Bronchial epithelial cell (primary cell): ENCODE measurements around the gene SRP68. TPM values are rescaled to one million over a fixed set of nuclear protein-coding genes. Genes with fewer than 3 reads are reported as not detected.

Source experiments
- DNase-seq: peaks from one replicate; pipeline ENCODE4 v3.0.0-alpha.2; 2010; ENCODE audit warnings: low read depth
- FAIRE-seq: peaks from 2 replicates; lab custom pipeline; 2011; peaks lifted over from hg19 to GRCh38; lab: Jason Lieb, UNC
- H3K27me3 ChIP-seq: 2 replicates; pipeline ENCODE4 v1.5.1; 2011; ENCODE audit warnings: low read length; ENCODE audit not compliant: control insufficient read depth, insufficient read depth
- H3K36me3 ChIP-seq: 2 replicates; pipeline ENCODE4 v1.5.1; 2011; ENCODE audit warnings: low read length; ENCODE audit not compliant: control insufficient read depth, insufficient read depth
- H3K4me3 ChIP-seq: 2 replicates; pipeline ENCODE4 v1.5.1; 2011; ENCODE audit warnings: mild to moderate bottlenecking, low read depth, low read length, control low read depth
- total RNA-seq: library from RNA; depleted of rRNA; stranded (reverse); fragments of >200 nt; gene quantifications from 2 replicates; pipeline ENCODE4 v1.2.1, GENCODE V29; 2014
- TF ChIP-seq, protein P1 (sequence below): IDR thresholded peaks from 2 replicates; pipeline ENCODE4 v1.5.1; 2011; ENCODE audit warnings: mild to moderate bottlenecking, moderate library complexity, low read length, control low read depth, inconsistent platforms; ENCODE audit not compliant: insufficient read depth, severe bottlenecking

Gene SRP68
- total RNA-seq, 1 donor from 2014 or later, result 42.9 TPM

DNA sequence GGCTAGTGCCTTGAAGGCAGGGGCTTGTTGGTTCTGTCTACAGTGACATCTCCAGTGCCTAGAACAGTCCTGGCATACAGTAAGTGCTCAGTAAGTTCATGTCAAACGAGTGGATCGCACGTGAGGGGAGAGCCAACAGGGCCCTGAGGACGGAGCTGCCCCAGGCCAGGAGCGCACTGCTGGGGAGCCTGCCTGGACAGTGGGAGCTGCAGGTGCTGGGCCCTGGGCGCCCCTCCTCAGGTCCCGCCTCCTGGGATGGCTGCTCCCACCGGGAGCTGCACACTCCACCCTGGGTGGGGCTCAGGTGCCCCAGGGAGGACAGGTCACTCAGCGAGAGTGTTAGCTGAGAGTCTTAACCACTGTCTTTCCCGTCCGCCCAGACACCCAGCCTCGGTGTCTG is 47.0 kb downstream of the SRP68 start:
- DNase-seq, result no peak
- Histone ChIP-seq H3K4me3 (peak overlapping the region; percentile 73), H3K36me3 (peaks cover 17% of the 10 kb centered on the region), H3K27me3 (no peaks in the 10 kb centered on the region)
- FAIRE-seq, result peak; percentile 87
- TF ChIP-seq, protein P1, sequence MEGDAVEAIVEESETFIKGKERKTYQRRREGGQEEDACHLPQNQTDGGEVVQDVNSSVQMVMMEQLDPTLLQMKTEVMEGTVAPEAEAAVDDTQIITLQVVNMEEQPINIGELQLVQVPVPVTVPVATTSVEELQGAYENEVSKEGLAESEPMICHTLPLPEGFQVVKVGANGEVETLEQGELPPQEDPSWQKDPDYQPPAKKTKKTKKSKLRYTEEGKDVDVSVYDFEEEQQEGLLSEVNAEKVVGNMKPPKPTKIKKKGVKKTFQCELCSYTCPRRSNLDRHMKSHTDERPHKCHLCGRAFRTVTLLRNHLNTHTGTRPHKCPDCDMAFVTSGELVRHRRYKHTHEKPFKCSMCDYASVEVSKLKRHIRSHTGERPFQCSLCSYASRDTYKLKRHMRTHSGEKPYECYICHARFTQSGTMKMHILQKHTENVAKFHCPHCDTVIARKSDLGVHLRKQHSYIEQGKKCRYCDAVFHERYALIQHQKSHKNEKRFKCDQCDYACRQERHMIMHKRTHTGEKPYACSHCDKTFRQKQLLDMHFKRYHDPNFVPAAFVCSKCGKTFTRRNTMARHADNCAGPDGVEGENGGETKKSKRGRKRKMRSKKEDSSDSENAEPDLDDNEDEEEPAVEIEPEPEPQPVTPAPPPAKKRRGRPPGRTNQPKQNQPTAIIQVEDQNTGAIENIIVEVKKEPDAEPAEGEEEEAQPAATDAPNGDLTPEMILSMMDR, result no peak

DNA sequence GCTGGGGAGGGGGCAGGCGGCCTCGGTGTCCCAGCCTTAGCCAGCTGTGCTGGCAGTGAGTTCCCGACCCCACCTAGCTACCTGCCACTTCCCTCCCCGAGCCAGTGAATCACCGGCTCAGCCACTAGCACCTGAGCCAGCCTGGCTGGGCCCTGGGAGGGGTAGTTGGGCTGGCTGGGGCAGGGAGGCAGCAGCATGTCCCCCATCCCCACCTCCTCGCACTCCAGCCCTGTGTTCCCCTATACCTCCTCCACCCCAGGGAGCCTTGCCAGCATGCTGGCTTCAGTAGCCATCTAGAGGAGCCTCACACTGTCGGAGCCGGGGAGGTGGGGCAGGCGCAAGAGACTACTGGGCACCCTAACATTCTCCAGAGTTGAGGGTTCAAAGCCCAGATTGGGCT is 48.0 kb downstream of the SRP68 start:
- H3K36me3 ChIP-seq, result peaks cover 20% of the 10 kb centered on the region
- no peak overlapping the region for H3K4me3 ChIP-seq
- TF ChIP-seq, protein P1, result no peak
- no peak for DNase-seq
- H3K27me3 ChIP-seq, result no peaks in the 10 kb centered on the region
- peak; percentile 66 for FAIRE-seq

DNA sequence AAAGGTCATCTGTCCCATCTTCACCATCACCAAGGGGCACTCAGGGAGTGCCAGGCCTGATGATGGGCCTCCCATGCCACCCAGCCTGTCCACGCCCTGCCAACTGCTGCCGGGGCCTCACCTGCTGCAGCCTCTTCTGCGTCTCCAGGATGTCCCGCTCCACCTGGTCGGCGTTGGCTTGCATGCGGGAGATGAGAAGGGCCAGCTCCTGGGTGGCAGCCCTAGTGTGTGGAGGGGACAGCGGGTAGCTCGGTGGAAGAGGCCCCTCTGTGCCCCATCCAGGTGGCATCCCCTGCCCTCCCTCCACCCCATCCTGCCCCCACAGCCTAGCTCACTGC is 48.4 kb downstream of the SRP68 start:
- Histone ChIP-seq H3K36me3 (peaks cover 24% of the 10 kb centered on the region), H3K4me3 (no peak overlapping the region), H3K27me3 (no peaks in the 10 kb centered on the region)
- no peak for DNase-seq
- TF ChIP-seq, protein P1, result no peak
- no peak for FAIRE-seq

DNA sequence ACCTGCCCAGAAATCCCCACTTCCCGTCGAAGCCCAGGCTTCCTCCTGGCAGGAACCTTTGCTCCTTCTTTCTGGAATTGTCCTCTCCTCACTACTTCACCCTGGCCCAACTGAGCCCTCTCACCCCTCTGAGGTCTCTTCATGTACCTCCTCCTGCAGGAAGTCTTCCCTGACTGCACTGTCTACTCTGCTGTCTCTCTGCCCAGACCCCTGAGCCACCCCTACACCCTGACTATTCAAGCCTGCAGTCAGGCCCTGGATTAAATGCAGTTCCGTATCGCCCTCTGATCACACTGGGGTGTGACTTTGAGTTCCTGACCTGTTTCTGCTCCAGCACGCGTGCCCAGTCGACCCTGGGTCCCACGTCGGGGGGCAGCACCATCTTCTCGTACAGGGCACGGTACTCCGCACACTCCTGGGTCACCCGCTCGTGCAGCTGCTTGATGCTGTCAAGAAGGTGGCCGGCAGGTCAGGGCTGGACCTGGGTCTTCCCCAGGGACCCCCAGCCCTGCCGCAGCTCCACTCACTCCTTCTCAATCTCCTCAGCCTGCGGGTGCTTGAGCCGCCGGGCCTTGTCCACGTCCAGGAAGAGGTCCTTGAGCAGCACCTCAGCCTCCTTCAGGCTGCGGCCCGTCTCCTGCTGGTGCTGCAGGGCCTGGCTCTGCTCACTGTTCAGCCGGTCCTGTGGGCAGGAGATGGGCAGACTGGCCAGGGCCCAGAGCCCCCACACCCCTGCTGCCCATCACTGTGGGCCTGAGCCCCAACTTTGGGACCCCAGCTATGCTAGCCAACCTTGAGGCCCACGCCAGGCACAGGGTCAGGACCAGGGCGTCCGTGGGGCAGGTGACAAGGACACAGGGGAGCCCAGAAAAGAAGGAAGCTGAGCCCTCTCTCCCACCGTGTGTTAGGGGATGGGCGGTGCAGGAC is 49.1 kb downstream of the SRP68 start:
- FAIRE-seq, result no peak
- H3K36me3 ChIP-seq, result peaks cover 29% of the 10 kb centered on the region

DNA sequence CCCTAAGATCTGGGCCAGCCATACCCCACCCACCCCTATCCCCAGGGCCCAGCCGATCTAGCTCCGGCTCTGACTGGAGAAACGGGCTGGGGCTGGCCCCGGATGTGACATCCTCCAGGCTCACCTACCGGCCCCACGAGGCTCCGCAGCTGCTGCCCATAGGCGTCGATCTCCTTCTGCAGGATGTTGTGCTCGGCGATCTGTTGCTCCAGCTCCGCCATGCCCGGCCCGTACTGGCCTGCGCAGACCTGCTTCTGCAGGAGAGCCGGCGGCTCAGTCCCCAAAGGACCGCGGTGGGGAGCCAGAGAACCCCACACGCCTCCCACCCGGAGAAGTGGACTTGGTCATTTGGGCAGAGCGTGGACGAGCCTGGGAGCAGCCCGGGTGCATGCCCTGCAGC is 50.0 kb downstream of the SRP68 start:
- DNase-seq, result no peak
- TF ChIP-seq, protein P1, result no peak
- Histone ChIP-seq H3K36me3 (peaks cover 37% of the 10 kb centered on the region), H3K27me3 (no peaks in the 10 kb centered on the region), H3K4me3 (no peak overlapping the region)
- no peak for FAIRE-seq

More for the DNA sequence above, 49.1 kb downstream of the SRP68 start:
- TF ChIP-seq, protein P1, result no peak
- Histone ChIP-seq H3K4me3 (no peak overlapping the region), H3K27me3 (no peaks in the 10 kb centered on the region)
- no peak for DNase-seq
